GM18951 (cell line): Measurements from ENCODE around the gene INPP5E.

ENCODE experiments used
- POLR2A ChIP-seq: IDR thresholded peaks from 4 replicates; pipeline ENCODE4 v1.6.1; 2011; ENCODE audit warnings: mild to moderate bottlenecking; ENCODE audit not compliant: insufficient read length, insufficient read depth; ENCODE audit errors: extremely low read depth
- in situ Hi-C: fragments of 300-500 bp; cut with MboI; formaldehyde crosslinking; loops from one replicate; pipeline ENCODE4 v1.12.0; 2022; ENCODE audit warnings: low sequenced_read_pairs, mixed read lengths, inconsistent platforms; ENCODE audit not compliant: unreplicated experiment

The INPP5E gene

DNA sequence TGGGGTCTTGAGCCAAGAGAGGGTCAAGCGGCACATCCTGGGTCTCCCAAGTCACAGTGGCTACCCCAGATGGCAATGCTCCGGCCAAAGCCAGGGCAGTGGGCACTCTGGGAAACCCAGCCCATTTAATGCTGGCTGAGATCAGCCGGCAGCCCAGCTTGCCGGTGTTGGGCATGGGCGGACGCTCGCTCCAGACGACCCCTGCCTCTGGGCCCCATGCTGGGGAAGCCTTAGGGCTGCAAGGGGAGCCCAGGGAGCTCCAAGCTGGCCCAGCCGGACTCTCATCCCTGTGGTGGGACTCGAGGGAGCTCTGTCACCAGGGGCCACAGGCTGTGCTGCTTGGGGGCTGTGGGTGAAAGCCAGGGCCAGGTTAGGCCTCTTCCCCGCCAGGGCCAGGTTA, 60.2 kb downstream of the INPP5E start:
- in situ Hi-C loops = no loop called here
- no peak for TF ChIP-seq POLR2A

- no peak for TF ChIP-seq POLR2A
- in situ Hi-C loops = no loop called here
These were observed 60.7 kb downstream of the INPP5E start for GRCh38 chr9:136379003-136379287.
